ENCODE measurements around the gene FALEC.

GRCh38 chr1:150559656-150560010 lies 44.1 kb downstream of the FALEC start:
- no peak for TF ChIP-seq REST (IDR thresholded peaks at IDR 0.05; ENCODE audit: insufficient read depth in 1 of 2, low read depth in 2 of 2, low read length in 2 of 2)
- no peak for TF ChIP-seq POLR2AphosphoS5 (IDR thresholded peaks at IDR 0.05; ENCODE audit: low read depth, low read length)

All from PFSK-1 (cell line).